Loucy (cell line): ENCODE results near the gene ZIC4.

Experiments
- H2AFZ ChIP-seq: fragments of 200-600 bp; sonication (generic); 2 replicates; pipeline ENCODE4 v1.6.0; 2016; ENCODE audit warnings: antibody characterized with exemption, mild to moderate bottlenecking, low read length, moderate library complexity
- H3F3A ChIP-seq: fragments of 200-600 bp; 2 replicates; pipeline ENCODE4 v1.6.0; 2016; ENCODE audit warnings: antibody characterized with exemption, low read depth, mild to moderate bottlenecking
- H3K27me3 ChIP-seq: fragments of 200-600 bp; sonication (generic); 2 replicates; pipeline ENCODE4 v1.6.1; 2014; ENCODE audit warnings: low read length, mild to moderate bottlenecking; ENCODE audit not compliant: insufficient read depth, poor library complexity, severe bottlenecking
- H3K36me3 ChIP-seq: fragments of 200-600 bp; sonication (generic); 2 replicates; pipeline ENCODE4 v1.6.1; 2016; ENCODE audit warnings: low read length; ENCODE audit not compliant: insufficient read depth
- H3K4me1 ChIP-seq: fragments of 200-600 bp; sonication (generic); 2 replicates; pipeline ENCODE4 v1.5.1; 2014; ENCODE audit warnings: low read length, mild to moderate bottlenecking; ENCODE audit not compliant: insufficient read depth, poor library complexity, severe bottlenecking
- H3K4me2 ChIP-seq: fragments of 200-600 bp; sonication (generic); 2 replicates; pipeline ENCODE4 v1.6.0; 2014; ENCODE audit warnings: antibody characterized with exemption, low read length, low read depth, mild to moderate bottlenecking; ENCODE audit not compliant: poor library complexity, severe bottlenecking
- H3K4me3 ChIP-seq: fragments of 200-600 bp; sonication (generic); 2 replicates; pipeline ENCODE4 v1.5.1; 2014; ENCODE audit warnings: low read length, mild to moderate bottlenecking, mixed read lengths; ENCODE audit not compliant: poor library complexity, severe bottlenecking
- H3K79me2 ChIP-seq: fragments of 200-600 bp; sonication (generic); 2 replicates; pipeline ENCODE4 v1.6.1; 2014; ENCODE audit warnings: low read length; ENCODE audit not compliant: insufficient read depth
- H3K9ac ChIP-seq: fragments of 200-600 bp; sonication (generic); 2 replicates; pipeline ENCODE4 v1.6.0; 2014; ENCODE audit warnings: mild to moderate bottlenecking, low read depth, low read length, moderate library complexity; ENCODE audit not compliant: poor library complexity, severe bottlenecking
- H3K9me2 ChIP-seq: fragments of 200-600 bp; sonication (generic); replicated peaks from 2 replicates; pipeline ENCODE4 v1.6.1; 2016; ENCODE audit warnings: low read depth, low read length, mixed read lengths
- H3K9me3 ChIP-seq: fragments of 200-600 bp; sonication (generic); 2 replicates; pipeline ENCODE4 v1.6.1; 2014; ENCODE audit warnings: mild to moderate bottlenecking, antibody characterized with exemption, low read length, low read depth; ENCODE audit not compliant: insufficient read depth
- H4K20me1 ChIP-seq: fragments of 200-600 bp; sonication (generic); 2 replicates; pipeline ENCODE4 v1.6.0; 2014; ENCODE audit warnings: antibody characterized with exemption, low read length, mild to moderate bottlenecking; ENCODE audit not compliant: insufficient read depth, poor library complexity, severe bottlenecking
- EZH2phosphoT487 ChIP-seq: fragments of 200-600 bp; IDR thresholded peaks from 2 replicates; pipeline ENCODE4 v1.6.1; 2018; ENCODE audit warnings: antibody characterized with exemption, mild to moderate bottlenecking, moderate library complexity, borderline replicate concordance
- TF ChIP-seq, protein P1 (sequence below): fragments of 200-600 bp; sonication (generic); conservative IDR thresholded peaks from 2 replicates; pipeline ENCODE4 v1.5.1; 2014; ENCODE audit warnings: mild to moderate bottlenecking, antibody characterized with exemption, low read length

ZIC4 gene

DNA sequence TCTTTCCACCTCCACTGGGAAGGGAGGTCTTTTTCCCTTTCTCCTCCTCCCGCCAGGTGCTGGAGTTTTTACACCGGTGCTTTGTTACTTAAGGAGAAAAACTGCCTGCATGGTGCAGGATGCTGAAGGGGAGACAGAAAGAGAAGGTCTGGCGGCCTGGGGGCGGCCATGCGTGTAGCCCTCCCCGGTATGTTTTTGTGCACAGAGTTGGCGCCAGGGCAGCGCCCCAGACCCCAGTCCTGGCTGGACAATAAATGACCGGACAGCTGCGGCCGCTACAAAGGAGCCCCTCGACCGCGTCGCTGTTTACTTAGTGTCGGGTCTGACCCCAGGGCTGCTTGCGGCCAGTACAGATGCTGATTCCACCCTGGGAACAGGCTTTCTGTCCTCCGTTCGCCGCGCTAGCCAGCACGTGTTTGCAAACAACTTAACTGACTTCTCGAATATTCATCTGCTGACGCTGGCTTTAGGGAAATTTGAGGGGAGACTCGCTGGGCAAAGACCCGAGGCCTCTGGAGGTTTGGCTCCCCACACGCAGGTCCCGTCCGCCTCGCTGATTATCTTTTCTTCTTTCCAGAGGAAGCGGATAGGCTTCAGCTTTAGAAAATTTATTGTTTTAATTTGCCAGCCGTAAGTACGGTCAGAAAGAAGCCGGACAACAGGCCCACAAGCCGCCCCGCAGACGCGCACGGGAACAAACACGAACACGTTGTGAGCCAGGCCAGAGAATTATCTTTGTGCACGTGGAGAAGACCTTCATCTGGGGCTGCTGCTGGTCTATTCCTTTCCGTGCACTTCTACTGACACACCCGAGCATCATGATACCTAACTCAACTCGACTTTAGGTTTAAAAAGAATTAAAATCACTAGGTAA lies 46.9 kb downstream of the ZIC4 start:
- no peaks in the 10 kb centered on the region for H3K4me1 ChIP-seq
- no peak overlapping the region for H3K4me3 ChIP-seq
- H4K20me1 ChIP-seq = no peaks in the 10 kb centered on the region
- H3F3A ChIP-seq = no peaks in the 10 kb centered on the region
- H3K27me3 ChIP-seq = no peaks in the 10 kb centered on the region
- no peaks in the 10 kb centered on the region for H3K9me3 ChIP-seq
- H3K9ac ChIP-seq = no peak overlapping the region
- no peak overlapping the region for H3K4me2 ChIP-seq
- no peak overlapping the region for H2AFZ ChIP-seq
- H3K9me2 ChIP-seq = no peaks in the 10 kb centered on the region
- no peak for TF ChIP-seq EZH2phosphoT487
- TF ChIP-seq, protein P1, sequence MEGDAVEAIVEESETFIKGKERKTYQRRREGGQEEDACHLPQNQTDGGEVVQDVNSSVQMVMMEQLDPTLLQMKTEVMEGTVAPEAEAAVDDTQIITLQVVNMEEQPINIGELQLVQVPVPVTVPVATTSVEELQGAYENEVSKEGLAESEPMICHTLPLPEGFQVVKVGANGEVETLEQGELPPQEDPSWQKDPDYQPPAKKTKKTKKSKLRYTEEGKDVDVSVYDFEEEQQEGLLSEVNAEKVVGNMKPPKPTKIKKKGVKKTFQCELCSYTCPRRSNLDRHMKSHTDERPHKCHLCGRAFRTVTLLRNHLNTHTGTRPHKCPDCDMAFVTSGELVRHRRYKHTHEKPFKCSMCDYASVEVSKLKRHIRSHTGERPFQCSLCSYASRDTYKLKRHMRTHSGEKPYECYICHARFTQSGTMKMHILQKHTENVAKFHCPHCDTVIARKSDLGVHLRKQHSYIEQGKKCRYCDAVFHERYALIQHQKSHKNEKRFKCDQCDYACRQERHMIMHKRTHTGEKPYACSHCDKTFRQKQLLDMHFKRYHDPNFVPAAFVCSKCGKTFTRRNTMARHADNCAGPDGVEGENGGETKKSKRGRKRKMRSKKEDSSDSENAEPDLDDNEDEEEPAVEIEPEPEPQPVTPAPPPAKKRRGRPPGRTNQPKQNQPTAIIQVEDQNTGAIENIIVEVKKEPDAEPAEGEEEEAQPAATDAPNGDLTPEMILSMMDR = no peak
- no peaks in the 10 kb centered on the region for H3K79me2 ChIP-seq
- H3K36me3 ChIP-seq = no peaks in the 10 kb centered on the region

DNA sequence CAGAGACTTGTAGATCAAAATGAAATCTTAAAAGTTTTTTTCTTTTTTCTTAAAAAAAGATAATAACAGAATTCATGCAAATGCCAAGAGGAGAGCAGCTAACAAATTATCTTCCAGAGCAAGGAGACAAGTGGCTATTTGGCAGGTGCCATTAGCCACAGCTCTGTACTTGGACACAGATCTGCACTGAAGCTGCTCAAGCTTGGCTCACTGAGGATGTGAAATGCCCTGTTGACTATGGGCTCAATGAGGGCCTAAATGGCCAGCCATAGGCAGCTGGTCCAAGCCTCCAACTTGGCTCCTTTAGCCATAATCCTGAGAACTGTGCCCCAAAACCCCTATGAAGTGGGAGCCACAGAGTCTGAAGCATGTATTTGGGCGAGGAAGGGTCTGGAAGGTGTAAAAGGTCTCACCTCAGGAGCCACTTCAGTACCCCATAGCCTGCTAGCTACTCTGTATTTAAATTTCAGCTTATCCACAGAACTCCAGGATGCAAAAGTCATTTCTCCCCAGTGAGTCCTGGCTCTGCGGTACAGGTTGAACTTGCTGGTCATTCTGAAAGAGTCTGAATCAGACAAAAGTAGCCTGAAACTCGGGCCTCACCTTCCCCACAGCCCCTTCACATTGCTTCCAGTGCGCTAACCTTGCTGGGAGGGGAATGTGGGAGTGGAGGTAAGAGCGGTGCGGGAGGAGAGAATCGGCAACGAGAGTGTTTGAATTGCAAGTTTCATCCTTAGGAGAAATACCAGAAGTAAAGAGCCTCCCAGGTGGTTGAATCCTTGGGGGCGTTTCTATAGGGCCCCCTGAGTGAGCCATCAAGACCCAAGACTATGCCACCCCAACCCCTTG lies 48.0 kb downstream of the ZIC4 start:
- H2AFZ ChIP-seq = no peak overlapping the region
- H3K36me3 ChIP-seq = no peaks in the 10 kb centered on the region
- no peaks in the 10 kb centered on the region for H3K79me2 ChIP-seq
- no peaks in the 10 kb centered on the region for H3F3A ChIP-seq
- H3K27me3 ChIP-seq = no peaks in the 10 kb centered on the region
- no peak overlapping the region for H3K9ac ChIP-seq
- no peaks in the 10 kb centered on the region for H3K9me3 ChIP-seq
- H4K20me1 ChIP-seq = no peaks in the 10 kb centered on the region
- no peak overlapping the region for H3K4me3 ChIP-seq
- no peaks in the 10 kb centered on the region for H3K4me1 ChIP-seq
- no peaks in the 10 kb centered on the region for H3K9me2 ChIP-seq
- TF ChIP-seq EZH2phosphoT487 = no peak
- TF ChIP-seq, protein P1 = no peak
- no peak overlapping the region for H3K4me2 ChIP-seq

DNA sequence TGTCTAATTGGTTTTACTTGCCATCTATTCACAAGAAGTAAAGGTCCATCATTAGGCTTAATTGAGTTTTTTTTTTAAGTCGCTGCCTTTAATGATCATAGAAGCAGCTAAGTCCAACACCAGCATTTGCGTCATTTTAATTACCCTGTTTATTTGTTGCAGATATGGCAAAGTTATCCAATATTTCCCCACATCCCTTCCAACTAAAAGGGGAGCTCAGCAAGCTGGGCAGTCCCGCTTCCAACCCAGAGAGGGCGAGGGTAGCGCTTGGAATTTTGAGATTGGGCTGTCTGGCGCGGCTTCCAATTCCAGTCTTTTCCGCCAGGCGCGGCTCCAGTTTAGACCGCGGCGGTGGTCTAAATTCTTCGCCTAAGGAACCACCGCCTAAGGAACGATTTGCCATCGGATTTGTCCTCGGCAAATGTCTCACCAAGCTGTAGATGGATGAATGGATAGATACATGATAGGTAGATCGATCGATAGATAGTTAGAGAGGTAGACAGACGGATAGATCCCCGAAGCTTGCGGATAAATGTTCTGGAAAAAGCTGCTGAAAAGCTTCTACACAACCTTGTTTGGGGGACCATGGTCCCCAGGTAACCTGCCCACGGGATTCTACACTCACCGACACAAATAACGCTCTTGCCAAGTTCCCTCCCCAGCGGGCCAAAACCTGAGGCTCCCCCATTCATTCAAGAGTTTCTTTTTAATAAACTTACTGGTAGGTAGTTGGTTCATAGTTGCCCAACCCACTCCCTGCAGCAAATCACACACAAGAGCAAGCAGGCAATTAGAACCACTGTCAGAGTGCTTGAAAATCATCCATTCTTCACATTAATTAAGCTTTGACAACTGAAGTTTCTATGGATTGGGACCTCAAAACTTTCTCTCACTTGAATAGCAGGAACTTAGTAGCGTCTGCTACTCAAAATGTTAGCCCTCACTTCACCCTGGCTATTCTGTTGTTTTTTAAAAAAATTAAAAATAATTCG lies 49.1 kb downstream of the ZIC4 start:
- Histone ChIP-seq H3K4me3 (no peak overlapping the region), H2AFZ (no peak overlapping the region), H3K36me3 (no peaks in the 10 kb centered on the region), H3F3A (no peaks in the 10 kb centered on the region), H4K20me1 (no peaks in the 10 kb centered on the region), H3K27me3 (no peaks in the 10 kb centered on the region), H3K9me3 (no peaks in the 10 kb centered on the region), H3K9ac (no peak overlapping the region), H3K4me2 (no peak overlapping the region), H3K9me2 (no peaks in the 10 kb centered on the region), H3K4me1 (no peaks in the 10 kb centered on the region), H3K79me2 (no peaks in the 10 kb centered on the region)
- no peak for TF ChIP-seq EZH2phosphoT487
- TF ChIP-seq, protein P1 = no peak
